GM18519 (cell line): Measurements from ENCODE around the gene ATP5MC2.
"Not testable (repeated sequence)": the region's sequence is repeated elsewhere in the genome, so short reads cannot be mapped to it uniquely, and the experiment has no call there.

Source experiments
- ATAC-seq: cut with Tn5 transposase; IDR thresholded peaks from one replicate; pipeline ENCODE4 v1.9.1; 2021; ENCODE audit warnings: mild to moderate bottlenecking, moderate library complexity; ENCODE audit not compliant: unreplicated experiment, low FRiP score

ATP5MC2 gene

GRCh38 chr12:53695152-53696145 is 19.6 kb upstream of the ATP5MC2 start:
- ATAC-seq: no peak

- ATAC-seq: no peak
Observed at GRCh38 chr12:53694756-53695151, 18.9 kb upstream of the ATP5MC2 start.

- ATAC-seq: no peak
Observed at GRCh38 chr12:53688134-53688533, 12.3 kb upstream of the ATP5MC2 start.

GRCh38 chr12:53686436-53686835 is 10.6 kb upstream of the ATP5MC2 start:
- no peak for ATAC-seq

GRCh38 chr12:53684654-53685220 is 8.9 kb upstream of the ATP5MC2 start:
- ATAC-seq: no peak

GRCh38 chr12:53683983-53684382 is 8.1 kb upstream of the ATP5MC2 start:
- ATAC-seq: no peak

- no peak for ATAC-seq
Observed at GRCh38 chr12:53683494-53683893, 7.6 kb upstream of the ATP5MC2 start.

GRCh38 chr12:53680061-53680460 is 4.2 kb upstream of the ATP5MC2 start:
- ATAC-seq: not testable (repeated sequence)

GRCh38 chr12:53677800-53678148 is 1.9 kb upstream of the ATP5MC2 start:
- no peak for ATAC-seq

- no peak for ATAC-seq
Observed at GRCh38 chr12:53677016-53677799, 1.3 kb upstream of the ATP5MC2 start.

- ATAC-seq: no peak
Observed at GRCh38 chr12:53676656-53677015, 753 bp upstream of the ATP5MC2 start.

- ATAC-seq: no peak
Observed at GRCh38 chr12:53674977-53675700, 744 bp downstream of the ATP5MC2 start.

- ATAC-seq: no peak
Observed at GRCh38 chr12:53670971-53671370, 4.9 kb downstream of the ATP5MC2 start.

GRCh38 chr12:53670308-53670707 is 5.6 kb downstream of the ATP5MC2 start:
- ATAC-seq: no peak

- ATAC-seq: no peak
Observed at GRCh38 chr12:53667080-53667479, 8.8 kb downstream of the ATP5MC2 start.

- no peak for ATAC-seq
Observed at GRCh38 chr12:53664936-53665335, 10.9 kb downstream of the ATP5MC2 start.

GRCh38 chr12:53664191-53664590 is 11.7 kb downstream of the ATP5MC2 start:
- no peak for ATAC-seq

- no peak for ATAC-seq
Observed at GRCh38 chr12:53660041-53660440, 15.8 kb downstream of the ATP5MC2 start.

- ATAC-seq: no peak
Observed at GRCh38 chr12:53659571-53659981, 16.3 kb downstream of the ATP5MC2 start.

GRCh38 chr12:53659011-53659551 is 16.8 kb downstream of the ATP5MC2 start:
- no peak for ATAC-seq
